GM18858 (cell line): Measurements from ENCODE around the gene MGMT.

Experiments used
- ATAC-seq: cut with Tn5 transposase; IDR thresholded peaks from one replicate; pipeline ENCODE4 v1.9.1; 2021; ENCODE audit not compliant: unreplicated experiment

Gene MGMT

DNA sequence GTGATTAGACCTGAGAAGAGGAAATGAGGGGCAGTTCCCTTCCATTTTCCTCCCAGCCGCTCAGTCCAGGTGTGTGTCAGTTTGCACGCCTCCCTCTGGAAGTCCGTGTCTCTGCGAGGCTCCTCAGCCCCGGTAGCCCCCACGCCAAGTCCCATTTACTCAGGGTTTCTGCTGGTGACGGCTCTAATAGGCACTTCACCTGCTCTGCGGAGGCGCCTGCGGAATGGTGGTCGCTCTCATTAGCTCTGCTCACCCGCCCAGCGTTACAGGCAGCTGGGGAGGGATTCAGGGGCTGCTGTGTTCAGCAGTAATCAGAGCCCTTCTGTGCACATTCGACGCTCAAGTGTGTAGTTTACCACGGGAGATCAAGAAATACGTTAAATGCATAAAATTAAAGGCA lies 179.9 kb downstream of the MGMT start:
- ATAC-seq, result no peak

DNA sequence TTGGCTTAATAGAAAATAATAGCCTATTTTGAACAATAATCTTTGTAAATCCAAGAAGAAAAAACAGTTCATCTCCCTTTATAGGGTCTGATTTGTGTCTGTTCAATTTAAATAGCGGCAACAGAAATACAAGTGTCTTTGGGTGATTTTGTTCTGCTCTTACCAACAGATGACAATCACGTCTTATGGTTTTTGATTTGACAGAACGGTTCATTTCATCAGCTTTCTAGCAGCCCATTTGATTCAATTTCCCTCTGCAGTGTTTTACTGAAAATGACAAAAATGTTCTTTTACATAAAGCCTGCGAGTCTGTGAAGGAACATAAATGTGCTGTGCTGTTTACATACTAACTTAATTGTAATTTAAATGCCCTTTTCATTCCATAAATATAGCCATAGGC lies 180.5 kb downstream of the MGMT start:
- ATAC-seq, result no peak

DNA sequence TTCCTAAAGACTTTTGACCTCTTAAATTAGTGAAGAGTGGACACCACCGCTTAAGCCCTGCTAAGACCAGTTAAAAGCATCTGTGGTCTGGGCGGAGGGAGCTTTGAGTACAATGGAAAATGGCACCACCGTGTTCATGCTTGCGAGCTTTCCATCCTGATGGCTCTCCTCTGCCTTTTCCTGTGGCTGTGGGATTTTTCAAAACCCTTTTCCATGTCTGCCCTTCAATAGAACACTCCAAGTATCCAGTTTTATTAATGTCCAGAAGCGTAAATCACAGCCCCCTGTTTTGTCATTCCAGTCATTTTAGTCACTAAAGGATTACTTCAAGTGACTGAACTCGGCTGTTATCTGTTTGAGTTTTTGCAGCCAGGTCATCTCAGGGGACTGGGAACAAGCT lies 181.8 kb downstream of the MGMT start:
- no peak for ATAC-seq

DNA sequence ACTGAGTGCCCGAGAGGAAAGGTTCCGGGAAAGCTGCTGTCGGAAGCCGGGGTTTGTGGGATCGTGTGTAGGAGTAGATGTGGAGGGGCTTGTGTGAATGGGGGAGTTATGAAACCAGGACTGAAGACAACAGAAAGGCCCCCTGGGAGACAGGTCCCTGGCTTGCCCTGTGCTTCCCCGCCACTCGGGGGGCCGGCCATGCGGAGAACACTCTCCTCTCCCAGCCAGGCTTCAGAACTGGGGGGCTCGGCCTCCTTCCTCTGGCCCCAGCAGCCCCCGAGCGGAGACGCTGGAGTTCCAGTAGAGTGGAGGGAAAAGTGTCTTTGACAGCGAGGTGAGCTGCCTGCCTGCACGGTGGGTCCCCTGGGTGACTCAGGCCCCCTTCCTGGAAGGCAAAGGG lies 185.0 kb downstream of the MGMT start:
- no peak for ATAC-seq

DNA sequence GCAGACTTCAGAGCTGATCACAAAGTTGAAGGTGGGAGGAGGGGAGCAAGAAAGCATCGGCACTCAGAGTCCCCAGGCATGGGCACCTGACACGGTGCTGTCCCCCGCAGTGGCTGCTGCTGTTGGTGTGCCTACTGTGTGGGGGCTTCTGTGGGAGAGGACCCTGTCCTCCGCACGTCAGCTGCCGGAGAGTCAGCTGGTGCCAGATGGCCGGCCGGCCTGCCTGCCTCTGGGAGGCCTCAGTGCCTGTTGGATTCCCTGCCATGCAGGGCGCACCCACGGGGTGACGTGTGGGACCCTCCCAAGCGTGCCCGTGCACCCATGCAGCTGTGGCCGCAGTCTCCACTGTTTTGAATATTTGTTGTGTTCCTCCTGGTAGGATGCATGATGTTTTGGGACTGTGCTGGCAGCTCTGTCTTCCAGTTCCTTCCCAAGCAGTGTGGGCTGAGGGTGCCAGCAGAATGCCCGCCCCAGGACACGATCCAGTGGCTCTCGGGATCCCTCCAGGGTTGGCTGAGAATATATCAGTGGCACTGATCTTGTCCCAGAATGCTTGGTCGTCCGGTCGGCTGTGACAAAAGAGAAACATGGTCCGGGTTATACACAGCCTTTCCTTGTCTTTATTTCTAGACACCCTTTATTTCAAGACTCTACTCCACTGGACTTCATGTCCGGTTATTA lies 185.6 kb downstream of the MGMT start:
- ATAC-seq, result no peak

DNA sequence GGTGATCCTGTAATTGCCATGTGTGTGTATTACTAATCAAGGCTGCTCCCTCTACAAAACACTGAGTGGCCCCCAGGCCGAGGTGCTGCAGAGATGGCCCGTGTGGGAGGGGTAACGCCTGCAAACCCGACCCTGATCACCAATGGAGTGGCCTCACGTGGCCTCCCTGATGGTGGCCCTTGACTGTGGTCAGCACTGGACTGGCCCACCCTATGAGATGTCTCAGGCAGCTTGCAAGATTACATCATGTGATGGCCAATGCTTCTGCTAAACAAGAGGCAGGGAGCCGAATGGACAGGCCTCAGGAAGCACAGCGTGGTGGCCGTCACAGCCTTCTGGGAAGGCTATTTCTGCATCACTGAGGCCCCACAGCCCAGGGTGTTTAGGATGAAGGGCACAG lies 186.4 kb downstream of the MGMT start:
- ATAC-seq, result no peak

DNA sequence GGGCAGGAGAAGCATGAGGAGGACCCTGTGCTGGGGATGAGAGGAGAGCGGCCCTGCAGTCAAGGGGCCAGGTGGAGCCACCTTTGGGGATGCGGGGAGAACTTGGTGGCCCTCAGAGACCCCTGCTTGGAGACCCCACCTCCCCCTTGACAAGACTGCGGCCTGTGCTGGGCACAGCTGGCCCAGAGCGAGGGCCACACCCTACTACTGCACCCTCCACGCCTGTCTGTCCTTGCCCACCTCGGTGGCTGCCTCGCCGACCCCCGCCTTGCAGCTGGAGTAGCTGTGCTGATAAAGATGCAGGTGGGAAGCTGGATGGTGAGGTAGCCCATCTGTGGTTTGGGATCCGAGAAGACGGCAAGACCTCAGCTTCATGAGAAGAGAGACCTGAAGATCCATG lies 186.8 kb downstream of the MGMT start:
- no peak for ATAC-seq

DNA sequence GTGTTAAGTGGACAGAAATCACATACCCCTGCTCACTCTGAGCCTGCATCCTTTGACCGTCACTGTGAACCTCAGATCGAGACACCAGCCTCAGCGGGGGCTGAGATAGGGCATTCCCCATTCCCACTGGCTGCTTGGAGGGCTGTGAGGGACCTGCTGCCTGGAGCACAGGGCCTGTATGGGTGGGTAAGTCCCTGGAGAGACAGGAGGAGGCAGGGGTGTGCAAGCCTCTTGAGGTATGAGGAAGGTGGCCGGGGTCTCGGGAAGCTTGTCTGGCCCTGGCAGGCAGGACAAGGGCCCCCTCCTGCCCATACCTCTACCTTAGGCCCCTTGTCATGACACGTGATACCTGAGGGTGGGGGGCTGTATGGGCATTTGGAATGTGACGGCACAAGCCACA lies 187.4 kb downstream of the MGMT start:
- no peak for ATAC-seq

DNA sequence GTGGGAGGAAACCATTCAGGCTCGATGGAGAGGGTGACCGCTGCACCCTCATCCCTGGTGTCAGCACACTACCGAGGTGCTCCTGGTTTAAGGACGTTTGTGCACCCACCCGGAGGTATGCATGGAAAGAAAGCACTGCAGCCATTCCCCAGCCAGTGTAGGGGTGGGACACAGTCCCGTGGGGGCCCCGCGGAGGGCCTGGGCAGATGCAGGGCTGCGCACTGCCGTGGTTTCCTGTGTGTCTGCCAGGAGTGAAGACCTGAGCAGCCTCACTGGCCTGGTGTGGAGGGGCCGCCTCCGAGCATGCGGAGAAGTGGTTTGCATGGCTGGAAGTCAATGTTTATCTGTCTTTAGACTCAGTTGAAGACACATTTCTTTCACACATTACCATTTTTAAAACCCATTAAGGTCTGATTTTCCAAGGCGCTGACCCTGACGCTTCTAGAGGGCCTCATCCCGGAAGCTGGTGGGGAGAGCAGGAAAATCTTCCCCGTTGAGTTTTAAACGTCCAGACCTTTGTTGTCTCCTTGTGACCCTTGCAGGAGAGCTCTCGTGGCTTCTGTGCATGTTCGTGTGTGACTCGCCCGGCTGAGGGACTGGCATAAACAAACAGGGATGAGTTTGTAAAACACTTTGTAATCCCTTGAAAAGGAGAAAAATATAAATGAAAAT lies 188.1 kb downstream of the MGMT start:
- no peak for ATAC-seq

DNA sequence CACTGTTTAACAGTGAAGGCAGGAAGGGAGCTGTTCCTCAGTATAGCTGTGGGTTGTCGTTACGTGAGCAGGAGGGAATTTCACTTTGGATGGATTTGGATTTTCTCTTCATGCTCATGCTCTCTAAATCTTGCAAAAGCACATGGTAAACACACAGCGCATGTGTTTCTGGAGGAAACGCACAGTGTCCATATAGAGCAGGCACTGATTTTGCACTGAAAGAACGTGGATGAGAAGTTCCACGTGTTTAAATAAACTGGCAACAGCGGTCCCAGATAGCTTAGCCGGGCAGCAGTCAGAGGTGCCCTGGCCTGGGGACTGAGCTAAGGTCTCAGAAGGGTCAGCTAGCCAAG lies 188.6 kb downstream of the MGMT start:
- no peak for ATAC-seq

DNA sequence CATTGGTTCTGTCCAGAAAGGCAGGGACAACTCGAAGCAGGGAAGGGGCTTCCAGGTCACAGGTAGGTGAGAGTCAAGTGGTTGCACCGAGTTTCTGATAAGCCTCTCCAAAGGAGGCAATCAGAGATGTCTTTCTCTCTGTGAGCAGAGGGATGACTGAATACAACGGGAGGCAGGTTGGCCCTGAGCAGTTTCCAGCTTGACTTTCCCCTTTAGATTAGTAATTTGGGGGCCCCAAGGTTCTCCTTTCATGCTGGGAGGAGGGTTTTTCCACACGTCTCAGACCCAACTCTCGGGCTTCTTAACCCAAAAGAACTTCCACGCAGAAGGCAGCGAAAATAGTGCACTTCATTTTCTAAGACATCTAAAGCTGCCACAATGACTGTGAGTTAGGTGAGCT lies 189.6 kb downstream of the MGMT start:
- no peak for ATAC-seq

DNA sequence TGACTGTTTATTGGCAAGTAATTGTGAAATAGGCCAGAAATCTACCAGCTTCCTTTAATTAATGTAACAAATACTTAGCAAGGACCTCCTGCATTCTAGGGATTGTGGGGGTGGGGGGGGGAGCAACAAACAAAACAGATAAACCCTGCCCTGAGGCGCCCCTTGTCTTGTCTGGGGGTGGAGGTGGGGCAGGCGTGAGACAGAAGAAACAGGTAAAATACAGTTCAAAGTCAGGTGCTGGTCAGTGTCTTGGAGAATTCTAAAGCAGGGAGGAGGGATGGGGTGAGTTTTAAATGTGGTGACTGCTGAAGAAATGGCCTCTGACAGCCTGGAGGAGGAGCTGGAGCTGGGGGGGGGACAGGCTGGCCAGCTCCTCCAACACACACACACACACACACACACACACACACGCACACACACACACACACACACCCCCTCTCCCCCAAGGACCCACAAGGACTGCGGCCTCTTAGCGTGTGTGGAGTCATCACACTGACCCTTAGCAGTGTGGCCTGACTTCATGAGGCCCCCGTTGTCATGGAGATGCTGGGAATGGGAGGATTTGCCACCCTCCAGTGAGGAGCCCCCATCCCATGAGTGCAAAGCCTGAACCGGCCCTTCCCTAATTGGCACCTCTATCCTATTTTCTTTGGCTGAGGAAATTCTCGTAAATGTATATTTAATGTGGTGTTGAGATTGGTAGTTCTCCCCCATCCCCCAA lies 190.4 kb downstream of the MGMT start:
- ATAC-seq, result no peak

DNA sequence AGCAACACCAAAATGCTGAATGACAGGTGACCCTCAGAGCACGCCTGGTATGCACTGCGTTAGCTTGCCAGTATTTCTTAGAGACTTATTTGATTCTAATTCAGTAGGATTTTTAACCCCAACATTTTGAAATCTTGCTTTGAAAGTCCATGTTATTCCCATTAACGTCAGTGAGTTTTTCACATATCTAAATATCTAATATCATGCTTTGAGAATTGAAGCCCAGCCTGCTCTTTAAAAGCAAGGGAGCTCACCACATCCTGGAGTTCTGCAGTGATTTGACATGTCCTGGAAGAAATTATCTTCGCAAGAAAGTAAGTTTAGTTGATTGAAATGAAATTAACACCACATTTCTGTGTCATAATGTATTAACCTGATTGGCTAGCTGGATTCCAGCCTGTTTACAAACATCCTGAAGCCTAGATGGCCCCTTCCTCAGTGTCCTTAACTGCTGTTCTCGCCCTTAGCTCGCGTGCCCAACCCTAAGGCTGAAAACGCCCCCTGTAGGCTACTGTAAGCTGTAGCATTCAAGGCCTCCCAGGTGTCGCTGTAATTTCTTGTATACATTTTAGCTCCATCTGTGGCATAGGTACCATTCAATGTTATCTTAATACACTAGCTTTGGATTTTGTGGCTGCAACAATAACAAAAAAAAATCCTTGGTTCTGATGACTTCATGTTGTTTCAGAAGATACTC lies 191.5 kb downstream of the MGMT start:
- no peak for ATAC-seq

DNA sequence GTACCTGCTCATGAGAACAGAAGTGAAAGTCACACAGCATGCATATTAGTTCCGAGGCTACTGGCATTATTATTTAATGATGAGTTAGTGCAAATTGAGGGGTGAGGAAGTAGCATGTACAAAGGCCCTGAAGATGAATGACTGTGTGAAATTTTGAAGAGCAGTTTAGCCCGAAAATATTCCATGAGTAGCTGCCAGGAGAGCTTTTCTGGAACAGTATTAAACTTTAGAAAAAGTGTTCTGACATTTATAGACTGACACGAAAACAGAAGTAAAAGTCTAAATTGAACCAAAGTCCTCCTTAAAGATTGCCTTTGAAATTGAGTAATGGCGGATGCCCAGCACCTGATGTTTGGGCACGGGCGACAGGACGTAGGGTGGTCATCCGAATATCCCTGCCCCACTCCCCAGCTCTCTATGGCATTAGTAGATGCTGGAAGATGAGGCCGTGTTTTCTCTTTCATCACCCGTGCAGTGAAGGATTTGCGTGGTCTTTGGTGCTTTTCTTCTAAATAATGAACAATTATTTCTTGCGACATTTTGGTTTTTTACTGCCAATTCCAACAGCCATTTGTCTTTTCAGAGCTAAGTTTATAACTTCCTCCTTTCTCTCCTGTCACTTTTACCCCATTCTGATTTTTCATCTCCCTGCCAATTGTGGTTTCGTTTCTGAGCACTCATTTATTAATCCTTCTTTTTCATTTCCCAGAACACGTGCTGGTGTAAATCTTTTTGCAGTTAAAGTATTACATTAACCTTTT lies 192.6 kb downstream of the MGMT start:
- ATAC-seq, result no peak

DNA sequence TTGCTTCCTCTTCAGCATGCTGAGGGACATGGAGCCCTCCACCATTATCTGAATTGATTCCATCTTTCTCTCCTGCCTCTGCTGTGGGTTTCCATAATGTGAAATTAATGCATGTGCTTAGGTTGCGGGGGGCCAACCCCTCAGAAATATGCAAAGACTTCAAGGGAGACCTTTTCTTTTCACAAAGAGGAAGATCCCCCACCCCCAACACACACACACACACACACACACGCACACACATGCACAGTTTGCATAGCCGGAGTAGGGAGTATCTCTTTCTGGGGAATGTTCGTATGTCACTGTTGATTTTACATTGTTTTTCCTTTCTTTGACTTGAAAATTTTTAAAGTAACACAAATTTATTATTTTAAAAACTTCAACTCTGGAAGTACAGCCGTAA lies 193.5 kb downstream of the MGMT start:
- ATAC-seq, result no peak

DNA sequence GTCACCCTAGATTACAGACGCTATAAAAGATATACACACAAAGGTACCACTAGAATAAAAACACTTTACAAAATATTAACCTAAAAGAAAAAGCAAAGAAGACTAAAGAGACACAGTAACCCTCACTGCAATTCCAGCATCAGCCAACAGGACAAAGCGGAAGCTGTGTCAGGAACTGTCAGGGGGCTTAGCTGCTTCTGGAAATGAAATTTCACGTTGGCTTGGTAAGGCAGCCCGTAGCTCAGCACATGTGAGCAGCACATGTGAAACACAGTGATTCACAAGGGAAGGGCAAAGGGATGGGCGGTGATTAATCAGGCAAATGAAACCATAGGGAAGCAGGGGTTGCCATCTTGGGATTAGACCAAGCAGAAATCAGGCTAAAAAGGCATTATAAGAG lies 195.4 kb downstream of the MGMT start:
- no peak for ATAC-seq

DNA sequence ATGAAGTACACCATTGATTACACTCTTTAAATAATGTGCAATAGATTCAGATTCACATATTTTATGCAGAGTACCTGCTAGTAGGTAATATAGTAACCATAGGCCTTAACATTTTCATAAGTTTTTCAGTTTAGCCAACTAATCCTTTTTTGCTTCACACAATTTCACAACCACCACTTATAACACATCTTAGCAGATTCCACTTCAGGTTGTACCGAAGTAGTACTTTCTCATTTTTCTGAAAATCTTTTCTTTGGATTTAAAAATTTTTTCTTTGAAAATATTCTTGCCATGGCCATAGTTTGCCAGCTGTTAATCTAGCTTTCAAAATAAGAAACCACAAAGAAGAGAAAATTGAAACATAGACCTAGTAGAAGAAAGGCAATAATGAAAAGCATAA lies 203.1 kb downstream of the MGMT start:
- ATAC-seq, result no peak

DNA sequence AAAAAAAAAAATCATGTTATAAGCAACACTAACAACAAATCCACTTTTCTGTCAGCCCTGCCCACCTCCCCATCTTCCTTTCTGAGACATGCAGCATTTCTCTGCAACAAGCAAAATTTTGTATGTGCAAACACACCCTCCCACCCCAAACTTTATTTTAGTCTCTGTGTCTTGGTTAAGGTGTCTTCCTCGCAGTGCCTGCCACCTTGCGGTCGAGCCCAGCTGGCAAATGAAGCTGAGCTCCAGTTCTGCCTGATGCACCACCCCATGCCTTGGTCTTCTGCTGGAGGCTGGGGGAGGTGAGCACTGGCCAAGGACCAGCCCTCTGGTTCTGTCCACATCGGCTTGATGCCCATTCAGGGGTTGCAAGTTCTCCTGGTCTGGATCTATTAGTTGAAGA lies 206.3 kb downstream of the MGMT start:
- no peak for ATAC-seq

DNA sequence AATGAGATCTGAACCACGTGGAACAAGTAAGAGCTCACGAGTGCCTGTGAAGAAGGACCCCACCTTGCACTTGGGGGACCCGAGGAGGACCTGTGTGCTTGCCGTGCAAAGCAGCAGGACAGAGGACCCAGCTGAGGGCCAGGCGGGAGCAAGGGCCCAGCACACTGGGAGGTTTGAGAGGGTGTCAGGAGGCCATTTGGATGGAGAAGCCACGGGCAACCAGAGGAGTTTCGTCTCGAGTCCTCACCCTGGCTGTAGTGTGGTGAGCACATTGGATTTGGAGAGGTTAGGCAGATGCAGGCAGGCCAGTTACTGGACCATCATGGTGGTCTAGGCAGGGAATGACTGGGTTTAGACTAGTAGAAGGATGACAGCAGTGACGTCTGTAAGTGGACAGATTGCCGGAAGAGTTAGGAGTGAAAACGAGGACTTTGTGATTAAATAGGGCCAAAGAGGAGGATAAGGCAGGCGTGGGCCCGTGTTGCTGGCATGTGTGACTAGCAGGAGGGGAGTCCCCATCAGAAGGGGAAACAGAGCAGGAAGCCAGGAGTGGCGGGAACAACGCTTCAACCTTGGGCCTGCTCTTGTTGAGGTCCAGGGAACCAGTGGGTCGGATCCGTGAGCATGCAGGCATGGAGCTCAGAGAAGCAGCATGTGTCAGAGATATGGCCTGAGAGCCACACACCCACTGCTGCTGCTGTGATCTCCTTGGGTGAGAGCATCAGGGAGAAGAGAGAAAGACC lies 208.2 kb downstream of the MGMT start:
- ATAC-seq, result no peak

DNA sequence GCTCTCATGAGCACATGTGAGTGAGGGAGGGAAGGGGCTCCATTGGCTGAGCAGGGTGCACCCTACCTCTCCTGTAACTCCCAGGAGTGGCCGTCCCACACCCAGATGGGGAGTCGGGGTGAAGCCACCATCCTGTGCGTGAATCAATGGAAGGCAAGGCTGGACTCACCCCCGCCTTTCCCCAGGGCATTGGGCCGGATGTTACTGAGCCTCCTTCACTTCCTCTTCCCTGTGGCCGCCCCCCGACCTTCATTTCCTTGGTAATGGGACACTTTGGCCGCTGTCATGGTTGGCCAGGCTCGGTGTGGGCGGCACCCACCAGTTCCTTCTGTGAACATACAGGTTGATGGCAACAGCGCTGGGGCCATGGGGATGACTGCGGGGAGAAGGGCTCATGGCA lies 209.0 kb downstream of the MGMT start:
- ATAC-seq, result no peak
